Erythroblast (primary cell): ENCODE results near the gene CLCNKA.
A peak's percentile ranks its signal among the peaks of the same experiment; 100 is the strongest.
"Not testable (repeated sequence)": the region's sequence is repeated elsewhere in the genome, so short reads cannot be mapped to it uniquely, and the experiment has no call there.

Experiments
- DNase-seq, 2 experiments: peaks; one replicate each; lab custom pipeline; 2025; lab: John Stamatoyannopoulos, UW
- GATA1 ChIP-seq: IDR thresholded peaks from 2 replicates; pipeline ENCODE4 v1.6.1; 2011; ENCODE audit warnings: low read depth, mild to moderate bottlenecking, control low read depth, low read length, moderate library complexity
- POLR2A ChIP-seq: IDR thresholded peaks from 2 replicates; pipeline ENCODE4 v1.6.1; 2011; ENCODE audit warnings: mild to moderate bottlenecking, low read length

CLCNKA gene

DNA sequence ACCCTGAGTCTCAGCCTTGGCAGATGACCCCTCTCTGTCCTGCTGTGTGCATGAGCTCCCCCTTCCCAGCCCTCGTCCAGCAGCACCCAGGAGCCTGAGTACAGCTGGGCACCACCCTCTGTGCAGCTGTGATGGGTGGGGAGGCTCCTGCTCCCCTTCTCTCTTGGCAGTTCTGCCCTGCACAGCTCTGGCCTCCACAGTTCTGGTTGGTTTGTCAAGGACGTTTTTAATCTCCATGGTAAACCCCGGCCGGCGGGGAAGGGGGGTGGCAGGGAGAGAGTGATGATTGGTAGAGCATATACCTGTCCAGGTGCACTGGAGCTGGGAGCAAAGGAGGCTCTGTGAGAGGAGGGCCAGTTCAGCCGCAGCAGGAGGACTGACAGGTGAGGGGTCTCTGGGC, at the start of gene CLCNKA:
TSS of gene CLCNKA (plus strand) at position 356 of the 400 bp plus-strand sequence. CDS start 584 bp downstream, outside the sequence.
- TF ChIP-seq POLR2A = no peak
- no peak for TF ChIP-seq GATA1
- no peak for DNase-seq

DNA sequence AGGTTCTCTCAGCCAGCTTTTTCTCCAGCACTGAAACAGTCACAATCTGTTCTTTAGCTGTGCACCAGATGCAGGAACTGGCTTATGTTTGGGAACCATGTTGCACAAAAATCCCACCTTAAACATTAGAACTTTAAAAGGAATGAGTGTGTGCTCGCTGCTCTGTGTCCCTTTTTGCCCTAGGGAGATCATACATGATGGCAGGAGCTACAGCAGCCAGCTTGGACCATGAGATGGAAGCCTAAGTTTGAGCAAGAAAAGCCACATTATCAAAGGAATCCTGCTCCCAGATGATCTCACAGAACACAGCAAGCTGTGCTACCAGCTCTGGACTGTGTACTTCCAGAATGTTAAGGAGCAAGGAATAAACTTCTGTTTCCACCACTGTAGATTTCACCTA, 49.4 kb upstream of the CLCNKA start:
- TF ChIP-seq GATA1 (no peak), POLR2A (no peak)
- DNase-seq = no peak

DNA sequence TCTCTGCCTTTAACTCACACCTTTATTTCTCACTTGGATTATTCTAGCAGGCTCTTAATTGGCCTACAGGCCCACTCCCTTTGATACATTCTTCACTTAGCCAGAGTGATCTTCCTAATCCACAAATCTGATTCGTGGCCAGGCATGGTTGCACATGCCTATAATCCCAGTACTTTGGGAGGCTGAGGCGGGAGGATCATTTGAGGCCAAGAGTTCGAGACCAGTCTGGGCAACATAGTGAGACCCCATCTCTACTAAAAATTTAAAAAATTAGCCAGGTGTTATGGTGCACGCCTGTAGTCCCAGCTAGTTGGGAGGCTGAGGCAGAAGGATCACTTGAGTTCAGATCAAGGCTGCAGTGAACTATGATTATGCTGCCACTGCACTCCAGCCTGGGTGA, 48.1 kb upstream of the CLCNKA start:
- DNase-seq = no peak
- TF ChIP-seq GATA1 (no peak), POLR2A (no peak)

DNA sequence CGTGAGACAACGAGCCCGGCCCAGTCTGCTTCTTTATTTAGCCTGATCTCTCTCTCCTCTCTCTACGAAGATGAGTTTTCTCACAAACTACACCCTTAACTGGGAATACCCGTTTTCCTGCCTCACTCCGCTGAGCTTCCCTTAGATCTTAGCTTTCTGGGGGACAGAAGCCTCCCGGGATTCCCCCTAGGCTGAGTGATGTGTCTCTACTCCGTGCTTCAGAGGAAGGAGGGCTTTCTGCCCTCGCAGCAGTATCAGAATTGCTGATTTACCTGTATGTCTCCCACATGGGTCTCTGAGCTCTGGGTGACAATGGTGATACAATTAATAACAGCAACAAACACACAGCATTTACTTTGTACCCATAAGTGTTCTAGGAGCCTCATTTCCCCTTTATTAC, 47.0 kb upstream of the CLCNKA start:
- TF ChIP-seq POLR2A = no peak
- no peak for TF ChIP-seq GATA1
- DNase-seq = no peak

DNA sequence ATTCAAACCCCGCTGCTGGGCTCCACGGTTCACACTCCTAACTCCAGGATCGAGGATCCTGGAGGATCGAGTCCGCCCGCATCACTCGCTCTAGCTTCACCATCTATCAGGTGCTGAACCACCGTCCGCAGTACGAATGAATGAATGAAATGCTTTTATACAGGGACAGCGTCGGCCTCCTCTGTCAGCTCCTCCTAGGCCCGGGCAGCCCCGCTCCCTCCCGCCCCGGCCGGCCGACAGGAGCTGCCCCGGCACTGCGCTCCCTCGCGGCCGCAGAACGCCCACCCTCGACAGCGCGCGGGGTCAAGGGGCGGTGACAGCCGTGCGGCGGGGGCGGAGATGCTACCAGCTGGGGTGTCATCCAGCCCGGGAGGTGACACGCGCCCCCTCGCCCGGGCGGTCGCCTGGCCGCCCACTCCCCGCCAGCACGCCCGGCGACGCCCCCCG, 46.5 kb upstream of the CLCNKA start:
- TF ChIP-seq POLR2A = no peak
- no peak for TF ChIP-seq GATA1
- peak; percentile 83 to 84 for DNase-seq

DNA sequence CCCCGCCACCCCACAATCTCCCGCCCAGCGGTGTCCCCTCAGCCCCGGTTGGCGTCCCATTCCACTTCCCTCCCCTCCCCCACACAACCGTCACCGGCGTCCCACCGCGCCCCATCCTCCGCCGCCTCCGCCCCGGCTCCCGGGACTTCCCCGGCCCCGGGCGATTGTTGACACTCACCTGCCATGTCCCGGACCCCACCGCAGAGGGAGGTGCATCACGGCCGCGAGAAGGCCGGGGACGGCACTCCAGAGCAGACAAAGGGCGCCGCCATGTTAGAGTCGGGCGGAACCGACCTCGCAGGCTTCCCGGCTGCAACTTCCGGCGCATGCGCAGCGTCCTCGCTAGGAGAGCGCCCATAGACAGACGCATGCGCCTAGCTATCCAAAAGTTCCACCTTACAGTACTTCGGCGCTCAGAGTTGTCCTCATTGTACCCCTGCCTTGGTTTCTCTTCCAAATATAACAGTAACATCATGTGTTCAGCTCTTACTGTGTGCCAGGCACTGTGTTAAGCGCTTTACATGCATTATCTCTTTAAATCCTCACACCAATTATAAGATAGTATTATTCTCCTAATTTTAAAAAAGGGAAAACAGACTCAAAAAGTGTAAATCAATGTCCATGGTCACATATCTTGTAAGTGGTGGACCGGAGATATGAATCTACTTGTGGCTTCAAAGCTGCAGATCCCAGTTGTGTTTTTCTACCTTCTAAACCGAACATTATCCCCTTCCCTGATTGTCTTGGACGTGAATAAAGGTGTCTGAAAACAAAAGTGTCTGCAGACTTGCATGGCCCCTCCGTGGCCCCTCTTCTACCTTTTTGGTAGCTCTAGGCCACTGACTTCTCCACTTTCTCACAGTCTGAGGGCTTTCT, 45.8 kb upstream of the CLCNKA start, which contains the start of gene ZBTB17:
TSS of gene ZBTB17 (minus strand) at position 297 of the 876 bp plus-strand sequence. CDS start 27,606 bp downstream, outside the sequence.
- peak; percentile 95 to 97 for DNase-seq
- TF ChIP-seq POLR2A = peak; percentile 69
- no peak for TF ChIP-seq GATA1

DNA sequence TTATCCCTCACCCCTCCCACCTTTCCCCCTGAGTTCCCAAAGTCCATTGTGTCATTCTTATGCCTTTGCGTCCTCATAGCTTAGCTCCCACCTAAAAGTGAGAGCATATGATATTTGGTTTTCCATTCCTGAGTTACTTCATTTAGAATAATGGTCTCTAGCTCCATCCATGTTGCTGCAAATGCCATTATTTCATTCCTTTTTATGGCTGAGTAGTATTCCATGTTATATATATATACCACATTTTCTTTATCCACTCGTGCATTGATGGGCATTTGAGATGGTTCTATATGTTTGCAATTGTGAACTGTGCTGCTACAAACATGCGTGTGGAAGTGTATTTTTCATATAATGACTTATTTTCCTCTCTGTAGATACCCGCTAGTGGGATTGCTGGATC, 43.9 kb upstream of the CLCNKA start:
- not testable (repeated sequence) for DNase-seq

DNA sequence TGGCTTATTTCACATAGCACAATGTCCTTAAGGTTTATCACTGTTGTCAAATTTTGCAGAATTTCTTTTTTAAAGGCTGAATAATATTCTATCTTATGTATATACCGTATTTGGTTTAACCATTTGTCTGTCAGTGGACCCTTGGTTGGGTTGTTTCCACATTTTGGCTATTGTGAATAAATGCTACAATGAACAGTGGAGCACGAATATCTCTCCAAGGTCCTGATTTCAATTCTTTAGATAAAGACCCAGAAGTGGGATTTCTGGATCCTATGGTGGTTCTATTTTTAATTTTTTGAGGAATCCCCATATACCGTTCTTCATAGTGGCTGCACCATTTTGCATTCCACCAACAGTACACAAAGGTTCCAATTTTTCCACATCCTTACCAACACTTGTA, 40.2 kb upstream of the CLCNKA start:
- TF ChIP-seq POLR2A (no peak), GATA1 (no peak)
- no peak for DNase-seq

DNA sequence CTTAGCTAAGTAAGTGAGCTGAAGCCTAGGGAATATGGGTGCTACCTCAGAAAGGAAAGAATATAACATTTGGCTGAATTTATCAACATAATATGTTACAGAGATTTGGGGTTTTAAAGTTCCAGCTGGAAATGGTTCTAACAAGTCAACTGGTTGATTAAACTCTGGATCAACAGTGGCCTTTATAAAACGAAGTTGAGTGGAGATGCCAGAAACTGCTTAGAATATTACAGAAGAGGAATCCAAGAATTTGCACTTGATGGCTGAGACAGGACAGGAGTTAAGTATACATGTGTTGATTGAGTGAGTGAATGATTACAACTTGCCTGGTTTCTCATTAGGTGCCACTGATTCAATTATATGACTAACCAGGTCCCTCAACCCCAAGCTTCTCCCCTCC, 38.6 kb upstream of the CLCNKA start:
- no peak for TF ChIP-seq POLR2A
- no peak for TF ChIP-seq GATA1
- no peak for DNase-seq

DNA sequence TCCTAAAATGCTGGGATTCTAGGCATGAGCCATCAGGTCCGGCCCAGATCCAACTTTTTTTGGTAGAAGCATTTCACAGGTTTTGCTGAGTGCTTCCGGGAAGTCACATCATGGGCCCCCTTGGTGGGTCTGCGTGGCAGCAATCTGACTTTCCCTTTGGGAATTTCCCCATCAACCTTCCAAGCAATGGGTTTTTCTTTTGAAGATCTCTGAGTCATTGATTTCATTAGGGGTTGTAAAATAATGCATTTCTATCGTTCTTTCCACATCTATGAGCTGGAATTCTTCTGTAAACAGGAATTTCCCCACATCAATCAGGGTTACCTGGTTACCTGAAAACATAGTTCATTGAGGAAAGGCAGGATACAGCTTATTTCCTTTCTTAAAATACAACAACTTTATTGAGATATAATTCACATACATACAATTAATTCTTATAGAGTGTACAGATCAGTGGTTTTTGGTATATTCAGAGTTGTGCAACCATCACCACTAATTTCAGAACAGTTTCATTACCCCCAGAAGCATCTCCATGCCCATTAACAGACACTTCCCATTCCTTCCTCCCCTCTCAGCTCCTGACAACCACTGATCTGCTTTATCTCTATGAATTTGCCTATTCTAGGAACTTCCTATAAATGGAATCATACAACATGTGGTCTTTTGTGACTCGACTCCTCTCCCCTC, 36.1 kb upstream of the CLCNKA start:
- no peak for TF ChIP-seq GATA1
- DNase-seq = no peak

DNA sequence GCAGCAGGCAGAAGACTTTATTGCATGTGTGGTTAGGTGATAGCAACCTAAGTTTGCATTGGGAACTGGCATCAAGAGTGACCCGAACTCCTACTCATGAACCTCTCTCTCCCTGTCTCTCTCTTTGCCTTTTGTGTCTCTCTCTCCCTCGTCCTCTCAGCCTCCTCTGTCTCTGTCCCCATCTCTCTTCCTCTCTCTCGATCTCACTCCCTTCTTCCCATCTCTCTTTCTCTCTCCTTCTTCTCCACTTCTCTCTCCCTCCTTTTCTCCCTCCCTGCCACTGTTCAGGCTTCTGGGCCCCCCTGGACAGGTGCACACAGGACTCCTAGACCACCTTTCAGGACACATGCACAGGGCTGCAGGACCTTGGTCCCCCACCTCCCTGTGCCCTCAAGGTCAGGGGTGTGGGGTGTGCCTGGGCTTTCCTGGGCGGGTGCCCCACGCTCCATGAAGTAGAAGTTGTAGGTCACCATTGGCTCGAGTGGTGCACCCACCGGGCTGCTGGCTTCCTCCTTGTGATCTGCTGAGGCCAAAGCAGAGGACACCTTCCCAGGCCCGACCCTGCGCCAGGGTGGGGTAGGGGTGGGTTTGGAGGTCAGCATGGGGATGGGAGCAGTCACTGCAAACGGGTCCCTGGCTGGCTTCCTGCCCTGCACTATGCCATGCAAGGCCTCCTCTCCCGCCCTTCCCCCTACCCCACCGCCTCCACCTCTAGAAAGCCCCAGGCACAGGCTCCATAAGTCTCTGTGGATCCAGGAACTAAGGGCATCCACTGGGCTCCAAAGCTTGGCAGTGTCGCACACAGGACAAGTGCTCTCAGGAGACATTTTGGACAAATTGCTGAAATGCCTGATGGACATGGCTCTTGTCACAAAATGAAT, 32.7 kb upstream of the CLCNKA start:
- no peak for DNase-seq
- no peak for TF ChIP-seq POLR2A

DNA sequence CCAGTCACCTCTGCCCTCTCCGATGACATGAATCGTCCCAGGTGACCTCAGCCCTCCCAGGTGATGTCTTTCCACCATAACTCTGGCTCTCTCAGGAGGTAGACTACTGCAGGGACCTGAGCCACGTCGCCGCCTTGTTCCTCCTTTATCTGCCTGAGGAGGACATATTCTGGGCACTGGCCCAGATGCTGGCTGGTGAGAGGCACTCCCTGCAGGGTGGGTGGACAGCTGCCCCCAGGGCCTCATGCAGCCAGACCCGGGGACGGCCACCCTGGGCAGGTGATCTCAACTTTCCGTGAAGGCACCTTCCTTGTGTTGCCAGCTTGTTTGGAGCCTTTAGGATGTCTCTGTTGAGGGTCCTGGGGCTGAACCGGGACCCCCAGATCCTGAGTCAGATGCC, 32.1 kb upstream of the CLCNKA start:
- TF ChIP-seq POLR2A (no peak), GATA1 (no peak)

DNA sequence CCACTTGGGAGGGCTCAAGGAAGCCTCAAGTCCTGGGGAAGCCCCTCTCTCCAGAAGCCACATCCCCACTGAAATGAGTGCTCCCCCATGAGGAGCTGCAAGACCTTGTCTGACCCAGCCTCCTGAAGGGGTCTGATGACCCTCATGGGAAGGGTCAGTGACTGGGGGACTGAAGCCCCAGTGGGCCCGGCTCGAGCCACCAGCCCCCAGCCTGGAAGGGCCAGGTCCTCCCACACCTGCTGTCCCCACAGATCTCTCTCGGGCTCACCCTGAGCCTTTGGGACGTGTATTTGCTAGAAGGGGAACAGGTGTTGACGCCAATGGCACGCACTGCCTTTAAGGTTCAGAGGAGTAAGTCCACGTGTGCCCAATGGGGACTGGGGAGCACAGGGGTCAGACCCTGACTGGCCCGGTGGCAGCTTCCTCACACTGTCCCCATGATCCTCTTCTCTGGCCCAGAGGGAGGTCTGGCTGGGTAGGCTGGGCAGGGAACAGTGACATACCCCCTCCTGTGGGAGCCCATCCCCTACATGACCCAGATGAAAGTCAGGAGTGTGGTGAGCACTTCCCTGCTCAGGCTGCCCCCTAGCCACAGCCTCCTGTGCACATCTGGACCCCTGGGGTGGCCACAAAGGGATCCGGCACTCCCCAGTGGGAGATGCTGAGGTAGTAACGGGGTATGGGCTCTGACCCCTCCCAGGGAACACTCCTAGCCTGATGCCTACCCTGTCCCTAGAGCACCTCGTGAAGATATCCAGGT, 30.2 kb upstream of the CLCNKA start:
- TF ChIP-seq GATA1 (no peak), POLR2A (no peak)
- no peak for DNase-seq

More for the DNA sequence above, 32.1 kb upstream of the CLCNKA start:
- DNase-seq = no peak
